Mesendoderm (in vitro differentiated cells): Measurements from ENCODE around the gene NSG2.

Experiments
- DNase-seq: peaks from one replicate; pipeline ENCODE4 v3.0.0; 2013
- H2AK5ac ChIP-seq: 2 replicates; pipeline ENCODE4 v1.6.1; 2013; ENCODE audit warnings: low read length, inconsistent platforms
- H2BK120ac ChIP-seq: 2 replicates; pipeline ENCODE4 v1.6.1; 2013; ENCODE audit warnings: low read depth, mild to moderate bottlenecking, low read length, moderate library complexity, mixed read lengths
- H2BK15ac ChIP-seq: replicated peaks from 2 replicates; pipeline ENCODE4 v1.6.1; 2013; ENCODE audit warnings: low read depth, mild to moderate bottlenecking, moderate library complexity
- H2BK5ac ChIP-seq: 2 replicates; pipeline ENCODE4 v1.6.1; 2013; ENCODE audit warnings: low read length, inconsistent platforms
- H3K18ac ChIP-seq: 2 replicates; pipeline ENCODE4 v1.6.1; 2013; ENCODE audit warnings: mild to moderate bottlenecking, low read length, mixed read lengths
- H3K23ac ChIP-seq: one replicate; pipeline ENCODE4 v1.6.1; 2013; ENCODE audit warnings: low read length
- H3K27ac ChIP-seq: 2 replicates; pipeline ENCODE4 v1.5.1; 2013; ENCODE audit warnings: low read depth, mild to moderate bottlenecking, inconsistent platforms, low read length, moderate library complexity
- H3K27me3 ChIP-seq: 2 replicates; pipeline ENCODE4 v1.6.1; 2013; ENCODE audit warnings: low read length, control low read depth, mild to moderate bottlenecking, inconsistent platforms; ENCODE audit not compliant: insufficient read depth, poor library complexity
- H3K36me3 ChIP-seq: 2 replicates; pipeline ENCODE4 v1.6.1; 2013; ENCODE audit warnings: low read length, inconsistent platforms; ENCODE audit not compliant: control insufficient read depth, insufficient read depth
- H3K4ac ChIP-seq: one replicate; pipeline ENCODE4 v1.6.1; 2013; ENCODE audit warnings: low read depth, mild to moderate bottlenecking, low read length, moderate library complexity
- H3K4me1 ChIP-seq: 2 replicates; pipeline ENCODE4 v1.6.1; 2013; ENCODE audit warnings: low read depth, low read length, inconsistent platforms; ENCODE audit not compliant: control insufficient read depth
- H3K4me2 ChIP-seq: 2 replicates; pipeline ENCODE4 v1.6.1; 2013; ENCODE audit warnings: low read length
- H3K4me3 ChIP-seq: 2 replicates; pipeline ENCODE4 v1.5.1; 2013; ENCODE audit warnings: mild to moderate bottlenecking, low read length
- H3K56ac ChIP-seq: one replicate; pipeline ENCODE4 v1.6.1; 2013; ENCODE audit warnings: low read length
- H3K79me1 ChIP-seq: 2 replicates; pipeline ENCODE4 v1.6.1; 2013; ENCODE audit warnings: low read length, inconsistent platforms
- H3K79me2 ChIP-seq: 2 replicates; pipeline ENCODE4 v1.6.1; 2013; ENCODE audit warnings: mild to moderate bottlenecking, low read length; ENCODE audit not compliant: control insufficient read depth, insufficient read depth
- H3K9ac ChIP-seq: 2 replicates; pipeline ENCODE4 v1.6.1; 2013; ENCODE audit warnings: low read length, inconsistent platforms
- H4K5ac ChIP-seq: one replicate; pipeline ENCODE4 v1.6.1; 2013; ENCODE audit warnings: low read length
- H4K8ac ChIP-seq: one replicate; pipeline ENCODE4 v1.6.1; 2013; ENCODE audit warnings: low read depth, mild to moderate bottlenecking, control low read depth, low read length, moderate library complexity
- WGBS: extraction: QIAGEN DNeasy Blood & Tissue Kit; methylation state at CpG from one replicate; pipeline ENCODE4 v1.1.7; 2013; ENCODE audit warnings: low lambda C conversion rate, missing lambda C conversion rate; ENCODE audit not compliant: insufficient coverage; ENCODE audit errors: extremely low coverage; 5-methylcytosine and 5-hydroxymethylcytosine counted together

Gene NSG2

GRCh38 chr5:174106997-174107655 is 61.6 kb downstream of the NSG2 start:
- H4K5ac ChIP-seq: no peak overlapping the region
- no peak overlapping the region for H3K27ac ChIP-seq
- no peaks in the 10 kb centered on the region for H3K79me1 ChIP-seq
- no peaks in the 10 kb centered on the region for H3K79me2 ChIP-seq
- H2AK5ac ChIP-seq: no peak overlapping the region
- no peak overlapping the region for H4K8ac ChIP-seq
- no peaks in the 10 kb centered on the region for H3K4me1 ChIP-seq
- no CpG with 5 or more reads among the region's 17 CpGs for WGBS
- H3K56ac ChIP-seq: no peak overlapping the region
- H3K9ac ChIP-seq: no peak overlapping the region
- no peaks in the 10 kb centered on the region for H3K27me3 ChIP-seq
- no peak overlapping the region for H3K18ac ChIP-seq
- H3K4me3 ChIP-seq: no peak overlapping the region
- DNase-seq: no peak
- H2BK15ac ChIP-seq: no peak overlapping the region
- H3K4ac ChIP-seq: no peak overlapping the region
- no peaks in the 10 kb centered on the region for H3K36me3 ChIP-seq
- no peak overlapping the region for H3K23ac ChIP-seq
- H2BK5ac ChIP-seq: no peak overlapping the region
- H3K4me2 ChIP-seq: no peak overlapping the region
- H2BK120ac ChIP-seq: no peak overlapping the region

- Histone ChIP-seq H2BK5ac (no peak overlapping the region), H3K23ac (no peak overlapping the region), H2BK15ac (no peak overlapping the region), H2BK120ac (no peak overlapping the region), H4K8ac (no peak overlapping the region), H3K9ac (no peak overlapping the region), H3K4me2 (no peak overlapping the region), H3K27me3 (no peaks in the 10 kb centered on the region), H3K79me2 (no peaks in the 10 kb centered on the region), H3K56ac (no peak overlapping the region), H3K27ac (no peak overlapping the region), H2AK5ac (no peak overlapping the region), H3K4me1 (no peaks in the 10 kb centered on the region), H3K4ac (no peak overlapping the region), H3K36me3 (no peaks in the 10 kb centered on the region), H4K5ac (no peak overlapping the region), H3K4me3 (no peak overlapping the region), H3K18ac (no peak overlapping the region), H3K79me1 (no peaks in the 10 kb centered on the region)
- DNase-seq: no peak
- no CpG with 5 or more reads among the region's 6 CpGs for WGBS
Observed at GRCh38 chr5:174108745-174109144, 63.2 kb downstream of the NSG2 start.

GRCh38 chr5:174109698-174110260 is 64.3 kb downstream of the NSG2 start:
- Histone ChIP-seq H3K18ac (no peak overlapping the region), H3K36me3 (no peaks in the 10 kb centered on the region), H2BK5ac (no peak overlapping the region), H2BK120ac (no peak overlapping the region), H3K4me3 (no peak overlapping the region), H3K4me1 (no peaks in the 10 kb centered on the region), H3K56ac (no peak overlapping the region), H3K4me2 (no peak overlapping the region), H3K23ac (no peak overlapping the region), H4K8ac (no peak overlapping the region), H3K9ac (no peak overlapping the region), H3K27me3 (no peaks in the 10 kb centered on the region), H3K27ac (no peak overlapping the region), H3K4ac (no peak overlapping the region), H2BK15ac (no peak overlapping the region), H3K79me1 (no peaks in the 10 kb centered on the region), H4K5ac (no peak overlapping the region), H2AK5ac (no peak overlapping the region), H3K79me2 (no peaks in the 10 kb centered on the region)
- WGBS: no CpG with 5 or more reads among the region's 10 CpGs
- DNase-seq: no peak

- Histone ChIP-seq H3K18ac (no peak overlapping the region), H2AK5ac (no peak overlapping the region), H3K23ac (no peak overlapping the region), H3K79me1 (no peaks in the 10 kb centered on the region), H3K27ac (no peak overlapping the region), H3K4me3 (no peak overlapping the region), H3K79me2 (no peaks in the 10 kb centered on the region), H3K4me1 (no peaks in the 10 kb centered on the region), H3K36me3 (no peaks in the 10 kb centered on the region), H4K8ac (no peak overlapping the region), H3K9ac (no peak overlapping the region), H4K5ac (no peak overlapping the region), H3K27me3 (no peaks in the 10 kb centered on the region), H3K56ac (no peak overlapping the region), H3K4me2 (no peak overlapping the region), H3K4ac (no peak overlapping the region), H2BK5ac (no peak overlapping the region), H2BK120ac (no peak overlapping the region), H2BK15ac (no peak overlapping the region)
- DNase-seq: no peak
- WGBS: no CpG with 5 or more reads among the region's 7 CpGs
Observed at GRCh38 chr5:174110310-174110709, 64.8 kb downstream of the NSG2 start.

- Histone ChIP-seq H3K36me3 (no peaks in the 10 kb centered on the region), H3K27me3 (no peaks in the 10 kb centered on the region), H3K4me2 (no peak overlapping the region), H3K27ac (no peak overlapping the region), H2BK120ac (no peak overlapping the region), H2BK5ac (no peak overlapping the region), H3K79me2 (no peaks in the 10 kb centered on the region), H2BK15ac (no peak overlapping the region), H3K56ac (no peak overlapping the region), H3K4me1 (no peaks in the 10 kb centered on the region), H3K4ac (no peak overlapping the region), H4K8ac (no peak overlapping the region), H3K18ac (no peak overlapping the region), H2AK5ac (no peak overlapping the region), H3K4me3 (no peak overlapping the region), H3K79me1 (no peaks in the 10 kb centered on the region), H3K23ac (no peak overlapping the region), H3K9ac (no peak overlapping the region), H4K5ac (no peak overlapping the region)
- no CpG with 5 or more reads among the region's 13 CpGs for WGBS
- DNase-seq: no peak
Observed at GRCh38 chr5:174111287-174111973, 65.9 kb downstream of the NSG2 start.
